H1 (cell line): ENCODE data around the gene TJP3. TPM values are rescaled to one million over a fixed set of nuclear protein-coding genes. Genes with fewer than 3 reads are reported as not detected.
"Not testable (repeated sequence)": the region's sequence is repeated elsewhere in the genome, so short reads cannot be mapped to it uniquely, and the experiment has no call there.

Source experiments
- CTCF ChIA-PET: fragments of 300-600 bp; sonication (Branson Sonifier 250); formaldehyde crosslinking; loops from one replicate; lab custom pipeline; 2021; ENCODE audit not compliant: partially characterized antibody; lab: Charles Lee
- POLR2A ChIA-PET: fragments of 300-600 bp; sonication (Branson Sonifier 250); formaldehyde crosslinking; loops from one replicate; lab custom pipeline; 2021; ENCODE audit warnings: inconsistent platforms; ENCODE audit not compliant: partially characterized antibody; lab: Charles Lee
- DNase-seq, 2 experiments: peaks; one replicate each; pipeline versions ENCODE4 v3.0.0 to v3.0.0-alpha.2; 2010 to 2022; ENCODE audit warnings: low spot score in 2 of 2, low read depth in 1 of 2, mixed read lengths in 1 of 2
- FAIRE-seq: peaks from 2 replicates; lab custom pipeline; 2011; peaks lifted over from hg19 to GRCh38; lab: Jason Lieb, UNC
- H2AFZ ChIP-seq: 2 replicates; pipeline ENCODE4 v1.8.1; 2012; ENCODE audit warnings: low read length, inconsistent platforms
- H2AK5ac ChIP-seq: 2 replicates; pipeline ENCODE4 v1.6.1; 2013; ENCODE audit warnings: low read depth, low read length
- H2BK120ac ChIP-seq: replicated peaks from 2 replicates; pipeline ENCODE3; 2013; ENCODE audit warnings: low read depth, low read length, inconsistent platforms
- H2BK12ac ChIP-seq: 2 replicates; pipeline ENCODE4 v1.6.1; 2013; ENCODE audit warnings: low read depth, low read length
- H2BK15ac ChIP-seq: 2 replicates; pipeline ENCODE4 v1.6.1; 2013; ENCODE audit warnings: low read length
- H2BK20ac ChIP-seq: 2 replicates; pipeline ENCODE4 v1.6.1; 2013; ENCODE audit warnings: low read length
- H2BK5ac ChIP-seq: 2 replicates; pipeline ENCODE4 v1.6.1; 2013; ENCODE audit warnings: low read depth, low read length
- H3K14ac ChIP-seq: 2 replicates; pipeline ENCODE4 v1.6.1; 2013; ENCODE audit warnings: inconsistent platforms; ENCODE audit not compliant: insufficient read length
- H3K18ac ChIP-seq: 2 replicates; pipeline ENCODE4 v1.6.1; 2013; ENCODE audit warnings: low read length; ENCODE audit errors: extremely low read depth
- H3K23ac ChIP-seq: 2 replicates; pipeline ENCODE4 v1.6.1; 2013; ENCODE audit warnings: inconsistent platforms; ENCODE audit not compliant: insufficient read length
- H3K23me2 ChIP-seq: 2 replicates; pipeline ENCODE4 v1.6.1; 2013; ENCODE audit warnings: low read depth, low read length
- H3K27ac ChIP-seq: 2 replicates; pipeline ENCODE4 v1.6.1; 2011; ENCODE audit warnings: low read depth, low read length, inconsistent platforms
- H3K27me3 ChIP-seq, 4 experiments: replicated peaks in 1 of 4; 1 replicate in 1 of 4; 2 replicates in 3 of 4; pipeline versions ENCODE4 v1.6.1 to v1.8.1; 2011 to 2013; ENCODE audit warnings: low read length in 3 of 4, mild to moderate bottlenecking in 3 of 4, inconsistent platforms in 2 of 4, mixed read lengths in 2 of 4, moderate library complexity in 1 of 4; ENCODE audit not compliant: control insufficient read depth in 3 of 4, insufficient read depth in 3 of 4; ENCODE audit errors: extremely low read depth in 1 of 4
- H3K36me3 ChIP-seq, 4 experiments: 2 replicates each; pipeline versions ENCODE4 v1.6.1 to v1.8.1; 2011 to 2013; ENCODE audit warnings: mild to moderate bottlenecking in 4 of 4, low read length in 3 of 4, moderate library complexity in 2 of 4, control low read depth in 1 of 4, inconsistent platforms in 1 of 4; ENCODE audit not compliant: insufficient read depth in 4 of 4, control insufficient read depth in 2 of 4
- H3K4ac ChIP-seq: replicated peaks from 2 replicates; pipeline ENCODE3; 2013; ENCODE audit warnings: low read length, low read depth, mixed read lengths, inconsistent platforms; ENCODE audit not compliant: insufficient read length
- H3K4me1 ChIP-seq, 4 experiments: replicated peaks in 1 of 4; 1 replicate in 1 of 4; 2 replicates in 3 of 4; pipeline versions ENCODE4 v1.6.1 to v1.8.1; 2011 to 2013; ENCODE audit warnings: low read length in 3 of 4, inconsistent platforms in 2 of 4, mixed read lengths in 1 of 4; ENCODE audit not compliant: insufficient read depth in 4 of 4, control insufficient read depth in 3 of 4
- H3K4me2 ChIP-seq, 2 experiments: 2 replicates each; pipeline versions ENCODE4 v1.6.1 to v1.8.1; 2011 to 2013; ENCODE audit warnings: low read depth in 2 of 2, low read length in 2 of 2, control low read depth in 1 of 2, inconsistent platforms in 1 of 2, mild to moderate bottlenecking in 1 of 2; ENCODE audit not compliant: insufficient read depth in 1 of 2
- H3K4me3 ChIP-seq, 4 experiments: fragments of 200-600, 300-600 bp in 1 of 4; sonication (generic), shearing (Covaris generic), sonication (Bioruptor Twin) in 1 of 4; 2 replicates each; pipeline versions ENCODE4 v1.5.1 to v1.8.1; 2011 to 2016; ENCODE audit warnings: low read length in 4 of 4, low read depth in 3 of 4, control low read depth in 2 of 4, inconsistent platforms in 2 of 4, mild to moderate bottlenecking in 2 of 4, mixed read lengths in 1 of 4, moderate library complexity in 1 of 4; ENCODE audit not compliant: insufficient read depth in 2 of 4; ENCODE audit errors: extremely low read depth in 1 of 4
- H3K56ac ChIP-seq: replicated peaks from 2 replicates; pipeline ENCODE3; 2013; ENCODE audit warnings: low read depth, mild to moderate bottlenecking, mixed read lengths, low read length, inconsistent platforms; ENCODE audit not compliant: insufficient read length
- H3K79me1 ChIP-seq: 2 replicates; pipeline ENCODE4 v1.6.1; 2013; ENCODE audit warnings: low read depth, low read length, control low read depth
- H3K79me2 ChIP-seq, 2 experiments: 2 replicates each; pipeline versions ENCODE4 v1.6.1 to v1.8.1; 2012 to 2013; ENCODE audit warnings: low read length in 2 of 2, mild to moderate bottlenecking in 2 of 2, inconsistent platforms in 1 of 2; ENCODE audit not compliant: insufficient read depth in 2 of 2, control insufficient read depth in 1 of 2
- H3K9ac ChIP-seq, 4 experiments: replicated peaks in 1 of 4; 1 replicate in 1 of 4; 2 replicates in 3 of 4; pipeline versions ENCODE4 v1.6.1 to v1.8.1; 2011 to 2013; ENCODE audit warnings: low read depth in 3 of 4, low read length in 3 of 4, control low read depth in 2 of 4, mild to moderate bottlenecking in 2 of 4, moderate library complexity in 2 of 4, inconsistent platforms in 1 of 4; ENCODE audit errors: extremely low read depth in 1 of 4
- H3K9me3 ChIP-seq, 2 experiments: 2 replicates each; pipeline versions ENCODE4 v1.6.1 to v1.8.1; 2012 to 2013; ENCODE audit warnings: mild to moderate bottlenecking in 2 of 2, moderate library complexity in 2 of 2, control low read depth in 1 of 2, inconsistent platforms in 1 of 2, low read depth in 1 of 2, low read length in 1 of 2, mixed read lengths in 1 of 2; ENCODE audit not compliant: insufficient read depth in 2 of 2
- H4K20me1 ChIP-seq, 2 experiments: replicated peaks in 1 of 2; 2 replicates each; pipeline versions ENCODE3 to v1.8.1; 2011 to 2013; ENCODE audit warnings: inconsistent platforms in 2 of 2, low read length in 2 of 2, mild to moderate bottlenecking in 1 of 2; ENCODE audit not compliant: insufficient read depth in 2 of 2, control insufficient read depth in 1 of 2
- H4K5ac ChIP-seq: 2 replicates; pipeline ENCODE4 v1.6.1; 2013; ENCODE audit warnings: low read length, low read depth, mixed read lengths, inconsistent platforms; ENCODE audit not compliant: insufficient read length
- H4K8ac ChIP-seq: 2 replicates; pipeline ENCODE4 v1.8.0; 2013; ENCODE audit warnings: mild to moderate bottlenecking, moderate library complexity, low read length, inconsistent platforms; ENCODE audit not compliant: insufficient read depth; ENCODE audit errors: extremely low read depth
- H4K91ac ChIP-seq: replicated peaks from 2 replicates; pipeline ENCODE3; 2013; ENCODE audit warnings: low read length, mixed read lengths, inconsistent platforms; ENCODE audit not compliant: insufficient read length
- WGBS, 2 experiments: shearing (Covaris generic) in 1 of 2; methylation state at CpG; one replicate each; pipeline versions ENCODE4 v1.1.6 to v1.1.7; 2013 to 2015; ENCODE audit warnings: low lambda C conversion rate in 2 of 2, mixed read lengths in 2 of 2, inconsistent platforms in 1 of 2, low coverage in 1 of 2, missing lambda C conversion rate in 1 of 2; ENCODE audit not compliant: insufficient replicate concordance in 2 of 2, insufficient coverage in 1 of 2, insufficient read length in 1 of 2; ENCODE audit errors: extremely low coverage in 1 of 2, missing lambda C conversion rate in 1 of 2; 5-methylcytosine and 5-hydroxymethylcytosine counted together
- polyA plus RNA-seq, 7 experiments: library from polyadenylated mRNA; depleted of rRNA in 3 of 7; stranded (reverse) in 5 of 7; unstranded in 2 of 7; fragments of >200 nt in 5 of 7; fragments of 200-250 nt in 2 of 7; gene quantifications; 1 replicate in 5 of 7; 2 replicates in 1 of 7; 4 replicates in 1 of 7; pipeline versions ENCODE4 v1.2.1 to v1.2.3, GENCODE V29; 2011 to 2013; ENCODE audit warnings: missing spikeins in 2 of 7, mixed read lengths in 2 of 7
- total RNA-seq: library from RNA; stranded (reverse); fragmentation: NEBNext Ultra II Directional; extraction: Animal tissue kit (Norgen Biotek cat#: 25700); gene quantifications from 2 replicates; pipeline ENCODE4 v1.2.1, GENCODE V29; 2021

Gene TJP3
- total and polyA plus RNA-seq, 2 of the 8 experiments (the other 6 are each of a cell fraction or from before 2014, with no cell fraction given), result 17.1 to 26.1 TPM

GRCh38 chr19:3765757-3766156 lies 57.6 kb downstream of the TJP3 start:
- WGBS, 2 experiments, result 96% methylated on average over 4 of the region's 5 CpGs; no CpG with 5 or more reads in 1 of the 2 experiments
- not testable (repeated sequence) for H4K5ac ChIP-seq, H3K23ac ChIP-seq

More at GRCh38 chr19:3765757-3766156, 57.6 kb downstream of the TJP3 start:
- H3K9me3 ChIP-seq, H2BK12ac ChIP-seq, H2BK15ac ChIP-seq, H3K4me2 ChIP-seq, H2BK5ac ChIP-seq, H3K14ac ChIP-seq, H4K8ac ChIP-seq, H3K4me3 ChIP-seq, H3K27ac ChIP-seq, H3K56ac ChIP-seq, H3K79me2 ChIP-seq, H3K18ac ChIP-seq, H4K91ac ChIP-seq, H3K79me1 ChIP-seq, H3K9ac ChIP-seq, FAIRE-seq, H2BK20ac ChIP-seq, H2AK5ac ChIP-seq, H3K27me3 ChIP-seq, H2BK120ac ChIP-seq, DNase-seq, H2AFZ ChIP-seq, H3K36me3 ChIP-seq, H3K4me1 ChIP-seq, H3K4ac ChIP-seq, H3K23me2 ChIP-seq: not testable (repeated sequence)
- POLR2A ChIA-PET, result interaction anchor here (0.6 to 0.7 kb wide), 2 partner anchors 22 to 861 kb away, joined by 3 read pairs; no protein-coding TSS in a partner anchor
- CTCF ChIA-PET, result interaction anchor here (0.6 to 0.7 kb wide), 3 partner anchors 31 to 1302 kb away, joined by 3 read pairs; no protein-coding TSS in a partner anchor
- peaks cover 0 to 11% of the 10 kb centered on the region in 2 experiments for H4K20me1 ChIP-seq
